HUES6 (cell line): Measurements from ENCODE around the gene PIK3R3.

Experiments used
- H3K27ac ChIP-seq: 2 replicates; pipeline ENCODE4 v1.7.0; 2013; ENCODE audit warnings: low read depth, mild to moderate bottlenecking, low read length, inconsistent platforms
- H3K27me3 ChIP-seq: 2 replicates; pipeline ENCODE4 v1.6.1; 2013; ENCODE audit warnings: low read length; ENCODE audit not compliant: control insufficient read depth, insufficient read depth
- H3K36me3 ChIP-seq: 2 replicates; pipeline ENCODE4 v1.6.1; 2013; ENCODE audit warnings: low read length; ENCODE audit not compliant: control insufficient read depth, insufficient read depth
- H3K4me1 ChIP-seq: 2 replicates; pipeline ENCODE4 v1.6.1; 2013; ENCODE audit warnings: low read length; ENCODE audit not compliant: control insufficient read depth, insufficient read depth
- H3K4me3 ChIP-seq: 2 replicates; pipeline ENCODE4 v1.5.1; 2013; ENCODE audit warnings: low read depth, low read length
- H3K9ac ChIP-seq: one replicate; pipeline ENCODE4 v1.6.1; 2013; ENCODE audit warnings: mild to moderate bottlenecking, low read length
- H3K9me3 ChIP-seq: 2 replicates; pipeline ENCODE4 v1.6.1; 2013; ENCODE audit warnings: low read depth, low read length; ENCODE audit not compliant: control insufficient read depth, insufficient read depth

PIK3R3 gene

GRCh38 chr1:46019348-46019747 is 113.1 kb downstream of the PIK3R3 start:
- H3K9me3 ChIP-seq = peaks cover 4% of the 10 kb centered on the region
- H3K27me3 ChIP-seq = no peaks in the 10 kb centered on the region
- no peak overlapping the region for H3K27ac ChIP-seq
- H3K9ac ChIP-seq = no peak overlapping the region
- no peak overlapping the region for H3K4me3 ChIP-seq
- H3K36me3 ChIP-seq = peaks cover 33% of the 10 kb centered on the region
- H3K4me1 ChIP-seq = peaks cover 15% of the 10 kb centered on the region

DNA sequence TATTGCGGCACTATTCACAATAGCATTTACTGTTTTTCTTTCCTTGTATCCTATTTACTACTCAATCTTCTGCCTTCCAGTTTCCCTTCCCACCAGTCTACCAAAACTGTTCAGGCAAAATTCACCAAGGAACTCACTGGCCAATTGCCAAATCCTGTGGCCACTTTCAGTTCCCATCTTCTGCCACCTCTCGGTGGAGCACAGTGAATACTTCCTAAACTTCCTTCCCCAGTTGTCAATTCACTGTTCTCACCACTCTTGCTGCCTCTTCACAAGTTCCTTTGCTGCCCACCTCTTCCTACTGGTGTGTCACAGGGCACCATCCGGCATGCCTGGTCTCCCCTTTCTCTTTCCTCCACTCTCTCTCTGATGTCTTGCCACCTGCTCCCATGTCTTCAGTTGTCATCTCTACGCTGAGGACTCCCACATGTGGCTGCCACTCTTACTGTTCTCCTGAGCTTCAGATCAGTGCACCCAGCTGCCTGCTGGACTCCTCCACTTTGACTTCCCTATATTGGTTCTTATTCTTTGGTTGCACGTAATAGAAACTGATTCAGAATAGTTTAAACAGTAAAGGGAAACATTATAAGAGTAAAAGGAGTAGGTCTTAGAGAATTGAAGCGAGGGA is 114.4 kb downstream of the PIK3R3 start:
- Histone ChIP-seq H3K4me1 (peaks cover 15% of the 10 kb centered on the region), H3K9ac (no peak overlapping the region), H3K9me3 (no peaks in the 10 kb centered on the region), H3K27ac (no peak overlapping the region), H3K36me3 (peaks cover 23% of the 10 kb centered on the region), H3K4me3 (no peak overlapping the region), H3K27me3 (no peaks in the 10 kb centered on the region)

GRCh38 chr1:46013581-46013980 is 118.8 kb downstream of the PIK3R3 start:
- Histone ChIP-seq H3K36me3 (peaks cover 40% of the 10 kb centered on the region), H3K4me3 (no peak overlapping the region), H3K9ac (no peak overlapping the region), H3K27me3 (no peaks in the 10 kb centered on the region), H3K9me3 (no peaks in the 10 kb centered on the region), H3K4me1 (no peaks in the 10 kb centered on the region), H3K27ac (no peak overlapping the region)

GRCh38 chr1:46012236-46012635 is 120.2 kb downstream of the PIK3R3 start:
- H3K27me3 ChIP-seq = no peaks in the 10 kb centered on the region
- H3K27ac ChIP-seq = no peak overlapping the region
- H3K4me1 ChIP-seq = no peaks in the 10 kb centered on the region
- H3K9ac ChIP-seq = no peak overlapping the region
- H3K9me3 ChIP-seq = no peaks in the 10 kb centered on the region
- H3K36me3 ChIP-seq = peaks cover 53% of the 10 kb centered on the region
- no peak overlapping the region for H3K4me3 ChIP-seq

GRCh38 chr1:46011121-46011695 is 121.2 kb downstream of the PIK3R3 start:
- Histone ChIP-seq H3K4me3 (no peak overlapping the region), H3K9me3 (no peaks in the 10 kb centered on the region)

DNA sequence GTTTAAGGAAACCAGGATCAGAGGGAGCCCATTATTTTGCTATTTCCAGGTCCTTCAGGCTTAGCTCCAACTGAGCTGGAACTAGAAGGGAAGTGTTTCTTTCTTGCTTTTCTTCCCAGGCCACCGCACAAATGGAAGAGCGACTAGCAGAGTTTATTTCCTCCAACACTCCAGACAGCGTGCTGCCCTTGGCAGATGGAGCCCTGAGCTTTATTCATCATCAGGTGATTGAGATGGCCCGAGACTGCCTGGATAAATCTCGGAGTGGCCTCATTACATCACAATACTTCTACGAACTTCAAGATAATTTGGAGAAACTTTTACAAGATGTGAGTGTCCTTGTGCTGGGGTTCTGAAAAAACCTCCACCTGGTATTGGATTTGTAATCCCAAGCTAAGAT is 121.8 kb downstream of the PIK3R3 start:
- H3K27ac ChIP-seq = no peak overlapping the region
- H3K9ac ChIP-seq = no peak overlapping the region
- H3K4me3 ChIP-seq = no peak overlapping the region
- H3K4me1 ChIP-seq = no peaks in the 10 kb centered on the region
- no peaks in the 10 kb centered on the region for H3K9me3 ChIP-seq
- peaks cover 66% of the 10 kb centered on the region for H3K36me3 ChIP-seq
- no peaks in the 10 kb centered on the region for H3K27me3 ChIP-seq

More at GRCh38 chr1:46011121-46011695, 121.2 kb downstream of the PIK3R3 start:
- H3K27ac ChIP-seq = no peak overlapping the region
- H3K36me3 ChIP-seq = peaks cover 62% of the 10 kb centered on the region
- H3K4me1 ChIP-seq = no peaks in the 10 kb centered on the region
- H3K9ac ChIP-seq = no peak overlapping the region
- H3K27me3 ChIP-seq = no peaks in the 10 kb centered on the region

- Histone ChIP-seq H3K9ac (no peak overlapping the region), H3K4me3 (no peak overlapping the region), H3K36me3 (peaks cover 66% of the 10 kb centered on the region), H3K4me1 (no peaks in the 10 kb centered on the region), H3K27ac (no peak overlapping the region), H3K9me3 (no peaks in the 10 kb centered on the region), H3K27me3 (no peaks in the 10 kb centered on the region)
Observed at GRCh38 chr1:46008585-46008984, 123.8 kb downstream of the PIK3R3 start.

- Histone ChIP-seq H3K36me3 (peaks cover 51% of the 10 kb centered on the region), H3K27me3 (no peaks in the 10 kb centered on the region), H3K27ac (no peak overlapping the region), H3K9me3 (no peaks in the 10 kb centered on the region), H3K4me1 (no peaks in the 10 kb centered on the region), H3K9ac (no peak overlapping the region), H3K4me3 (no peak overlapping the region)
Observed at GRCh38 chr1:46005594-46005993, 126.8 kb downstream of the PIK3R3 start.

- H3K27me3 ChIP-seq = no peaks in the 10 kb centered on the region
- no peak overlapping the region for H3K27ac ChIP-seq
- no peak overlapping the region for H3K4me3 ChIP-seq
- H3K9ac ChIP-seq = no peak overlapping the region
- peaks cover 44% of the 10 kb centered on the region for H3K36me3 ChIP-seq
- no peaks in the 10 kb centered on the region for H3K9me3 ChIP-seq
- no peaks in the 10 kb centered on the region for H3K4me1 ChIP-seq
Observed at GRCh38 chr1:46004492-46004891, 127.9 kb downstream of the PIK3R3 start.

- Histone ChIP-seq H3K9me3 (no peaks in the 10 kb centered on the region), H3K27ac (no peak overlapping the region), H3K4me1 (no peaks in the 10 kb centered on the region), H3K9ac (no peak overlapping the region), H3K27me3 (no peaks in the 10 kb centered on the region), H3K4me3 (no peak overlapping the region), H3K36me3 (peaks cover 33% of the 10 kb centered on the region)
Observed at GRCh38 chr1:46003315-46003714, 129.1 kb downstream of the PIK3R3 start.

DNA sequence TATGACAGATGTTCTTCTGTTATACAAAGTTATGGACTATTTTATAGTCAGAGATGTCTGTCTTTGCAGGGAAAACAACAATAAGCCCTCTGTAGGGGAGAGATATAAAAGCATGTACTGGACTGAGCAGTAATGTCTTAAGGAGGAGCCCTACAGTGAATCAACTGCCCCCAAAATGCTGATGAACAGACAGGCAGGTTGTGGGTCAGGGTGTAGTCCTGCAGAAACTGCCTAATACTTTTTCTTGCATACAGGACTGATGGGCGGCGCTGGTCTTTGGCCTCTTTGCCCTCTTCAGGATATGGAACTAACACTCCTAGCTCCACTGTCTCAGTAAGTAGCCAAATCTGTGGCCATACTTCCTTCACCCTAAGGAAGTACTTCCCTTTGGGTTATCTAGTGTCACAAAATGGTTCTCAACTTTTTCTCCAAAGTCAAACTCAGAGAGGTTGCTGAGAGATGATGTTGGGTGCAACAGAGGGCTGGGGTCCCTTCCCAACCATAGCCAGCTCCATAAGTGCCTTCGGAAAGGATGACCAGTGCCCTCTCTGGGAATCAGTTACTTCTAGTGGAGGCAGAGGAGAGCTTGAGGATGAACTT is 129.8 kb downstream of the PIK3R3 start:
- Histone ChIP-seq H3K36me3 (peaks cover 27% of the 10 kb centered on the region), H3K27me3 (no peaks in the 10 kb centered on the region), H3K27ac (no peak overlapping the region), H3K4me1 (no peaks in the 10 kb centered on the region), H3K9me3 (no peaks in the 10 kb centered on the region), H3K4me3 (no peak overlapping the region), H3K9ac (no peak overlapping the region)
